ENCODE results near the gene DENND4B.

DENND4B gene

DNA sequence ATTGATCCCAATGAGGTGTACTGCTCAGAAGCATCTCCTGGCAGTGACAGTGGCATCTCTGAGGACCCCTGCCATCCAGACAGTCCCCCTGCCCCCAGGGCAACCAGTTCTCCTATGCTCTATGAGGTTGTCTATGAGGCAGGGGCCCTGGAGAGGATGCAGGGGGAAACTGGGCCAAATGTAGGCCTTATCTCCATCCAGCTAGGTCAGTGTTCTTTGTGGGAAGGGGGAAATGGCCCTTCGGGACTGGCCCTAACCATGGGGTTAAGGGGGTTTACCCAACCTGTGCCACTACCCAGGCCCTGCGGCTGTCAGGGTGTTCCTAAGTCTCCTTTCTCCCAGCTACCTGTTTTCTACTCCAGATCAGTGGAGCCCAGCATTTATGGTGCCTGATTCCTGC, 22.5 kb upstream of the DENND4B start:
- in situ Hi-C loops (cut with HindIII; ENCODE audit: low sequenced_read_pairs) = no loop called here

DNA sequence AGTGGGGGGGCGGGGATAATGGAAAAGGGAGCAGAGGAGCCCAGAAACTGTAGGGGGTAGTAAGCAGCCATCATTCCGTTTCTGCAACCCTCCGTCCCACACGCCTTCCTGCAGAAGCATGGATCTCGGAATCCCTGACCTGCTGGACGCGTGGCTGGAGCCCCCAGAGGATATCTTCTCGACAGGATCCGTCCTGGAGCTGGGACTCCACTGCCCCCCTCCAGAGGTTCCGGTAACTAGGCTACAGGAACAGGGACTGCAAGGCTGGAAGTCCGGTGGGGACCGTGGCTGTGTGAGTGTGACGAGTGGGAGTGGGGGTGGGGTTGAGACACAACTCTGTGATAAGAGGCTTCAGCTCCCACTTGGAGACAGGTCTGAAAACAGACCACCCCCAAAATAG, 21.9 kb upstream of the DENND4B start:
- in situ Hi-C loops (cut with HindIII; ENCODE audit: low sequenced_read_pairs) = no loop called here

DNA sequence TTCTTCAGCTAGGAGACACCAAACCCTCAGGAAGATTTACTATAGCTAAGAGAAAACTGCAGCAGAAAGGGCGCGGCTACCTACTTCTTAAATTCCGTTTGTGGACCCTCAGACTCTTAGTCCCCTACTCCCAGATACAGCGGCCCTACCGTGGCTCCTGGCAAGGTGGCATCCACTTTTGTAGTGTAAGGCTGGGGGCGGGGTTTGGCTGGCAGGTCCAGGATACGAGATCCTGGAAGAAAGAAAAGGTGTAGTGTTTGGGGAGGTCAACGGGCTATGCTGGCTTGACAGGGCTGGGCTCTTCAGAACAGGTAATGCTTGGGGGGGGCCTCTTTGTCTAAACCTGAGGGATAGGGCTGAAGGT, 21.5 kb upstream of the DENND4B start:
- in situ Hi-C loops (cut with HindIII; ENCODE audit: low sequenced_read_pairs) = no loop called here

DNA sequence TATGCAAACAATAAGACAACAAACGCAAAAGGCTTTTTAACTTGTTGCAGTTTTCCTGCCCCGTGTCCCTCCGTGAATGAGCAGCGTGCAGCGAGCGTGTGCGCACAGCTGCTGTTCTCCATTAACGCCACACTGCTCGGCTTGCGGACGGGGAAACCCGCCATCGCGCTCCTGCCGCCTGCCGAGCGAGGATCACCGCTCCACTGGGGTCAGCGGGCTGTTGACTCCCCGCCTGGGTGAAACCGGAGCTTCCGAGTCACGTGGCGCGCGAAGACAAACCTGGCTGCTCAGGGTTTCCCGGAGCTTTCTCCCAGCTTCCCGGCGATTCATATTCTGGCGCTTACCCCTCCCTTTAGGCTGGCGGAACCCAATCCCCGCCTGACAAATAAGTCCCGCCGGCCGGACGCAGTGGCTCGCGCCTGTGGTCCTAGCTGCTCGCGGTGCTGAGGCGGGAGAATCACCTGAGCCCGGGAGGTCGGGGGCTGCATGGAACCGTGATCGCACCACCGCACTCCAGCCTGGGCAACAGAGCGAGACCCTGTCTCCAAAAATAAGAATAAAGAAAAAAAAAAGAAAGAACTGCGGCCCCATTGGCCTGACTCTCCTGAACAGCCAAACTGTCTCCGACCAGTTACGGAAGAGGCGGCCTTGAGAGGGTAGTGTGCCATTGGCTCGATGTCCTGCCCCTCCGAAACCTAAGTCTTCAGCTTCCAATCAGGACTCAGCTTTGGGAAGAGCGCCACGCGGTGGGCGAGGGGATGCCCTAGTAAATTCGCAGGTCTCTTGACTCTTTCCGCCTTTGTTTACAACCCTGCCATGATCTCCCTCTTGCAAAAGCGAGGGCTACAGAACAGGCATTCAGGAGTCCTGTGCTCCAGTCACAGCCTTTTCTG, 20.8 kb upstream of the DENND4B start, which contains the start of gene CREB3L4:
TSS of gene CREB3L4 (plus strand) at position 796 of the 893 bp plus-strand sequence. CDS start 624 bp downstream, outside the sequence.
- in situ Hi-C loops (cut with HindIII; ENCODE audit: low sequenced_read_pairs) = no loop called here

DNA sequence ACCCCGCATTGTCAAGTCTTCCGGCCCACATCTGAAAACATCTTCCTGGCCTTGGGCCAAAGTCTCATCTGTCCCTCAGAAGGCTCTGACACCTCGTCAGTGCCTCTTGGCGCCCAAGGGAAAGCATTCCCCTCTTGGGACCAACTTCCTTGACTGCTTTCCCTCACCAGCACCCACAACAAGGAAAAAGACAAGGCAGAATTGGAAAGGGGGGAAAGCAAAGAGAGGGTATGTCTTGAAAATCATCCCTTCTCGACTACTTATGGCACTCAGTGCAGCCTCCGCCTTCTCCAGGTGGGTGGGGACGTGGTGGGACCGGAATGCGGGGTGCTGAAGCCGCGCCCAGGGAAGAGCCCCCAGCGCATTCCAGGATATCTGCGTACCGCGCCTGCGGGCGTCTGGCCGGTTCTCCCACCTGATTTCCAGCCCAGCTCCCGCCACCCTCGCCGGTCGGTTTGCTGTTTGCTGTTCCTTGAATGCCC, 17.4 kb upstream of the DENND4B start:
- in situ Hi-C loops (cut with HindIII; ENCODE audit: low sequenced_read_pairs) = no loop called here

DNA sequence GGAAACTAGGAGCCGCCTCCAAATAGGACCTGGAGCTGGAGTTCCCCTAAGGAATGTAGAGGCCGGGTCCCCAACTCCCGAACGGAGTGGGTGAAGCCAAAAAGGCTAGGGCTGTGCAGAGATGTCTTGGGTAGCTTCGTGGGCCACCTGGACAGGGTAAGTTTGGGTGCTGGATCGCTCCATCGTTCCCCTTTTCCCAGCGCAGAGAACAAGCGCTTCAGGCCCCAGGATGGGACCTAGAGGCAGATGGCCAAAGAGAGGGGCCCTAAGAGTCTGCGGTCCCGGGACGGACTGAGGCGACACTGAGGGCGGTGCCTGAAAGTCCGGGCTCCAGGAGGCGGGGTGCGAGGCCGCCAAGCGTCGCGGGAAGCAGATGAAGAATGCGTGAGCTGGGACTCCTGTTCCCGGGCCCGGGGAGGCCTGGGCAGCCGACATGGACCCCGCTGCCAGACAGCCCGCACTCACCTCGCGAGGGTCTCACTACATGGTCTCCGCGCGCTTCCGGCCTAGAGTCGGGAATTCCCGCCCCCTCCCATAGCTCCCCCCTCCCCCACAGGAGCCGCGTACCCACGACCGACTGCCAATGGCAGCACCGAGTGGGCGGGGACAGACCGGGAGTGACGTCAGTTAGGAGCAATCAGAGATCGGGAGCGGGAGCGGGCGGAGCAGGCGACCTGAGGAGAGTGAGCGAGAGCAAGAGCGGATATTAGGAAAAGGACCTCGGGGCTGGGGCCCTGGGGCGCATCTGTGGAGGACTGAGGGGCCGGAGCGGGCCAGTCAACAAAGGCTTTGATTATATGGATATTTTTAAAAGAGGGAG, 16.7 kb upstream of the DENND4B start, which contains the start of gene SLC39A1:
TSS of gene SLC39A1 (minus strand) at position 508 of the 820 bp plus-strand sequence. CDS start 822 bp downstream, outside the sequence.
- in situ Hi-C loops (cut with HindIII; ENCODE audit: low sequenced_read_pairs) = no loop called here

DNA sequence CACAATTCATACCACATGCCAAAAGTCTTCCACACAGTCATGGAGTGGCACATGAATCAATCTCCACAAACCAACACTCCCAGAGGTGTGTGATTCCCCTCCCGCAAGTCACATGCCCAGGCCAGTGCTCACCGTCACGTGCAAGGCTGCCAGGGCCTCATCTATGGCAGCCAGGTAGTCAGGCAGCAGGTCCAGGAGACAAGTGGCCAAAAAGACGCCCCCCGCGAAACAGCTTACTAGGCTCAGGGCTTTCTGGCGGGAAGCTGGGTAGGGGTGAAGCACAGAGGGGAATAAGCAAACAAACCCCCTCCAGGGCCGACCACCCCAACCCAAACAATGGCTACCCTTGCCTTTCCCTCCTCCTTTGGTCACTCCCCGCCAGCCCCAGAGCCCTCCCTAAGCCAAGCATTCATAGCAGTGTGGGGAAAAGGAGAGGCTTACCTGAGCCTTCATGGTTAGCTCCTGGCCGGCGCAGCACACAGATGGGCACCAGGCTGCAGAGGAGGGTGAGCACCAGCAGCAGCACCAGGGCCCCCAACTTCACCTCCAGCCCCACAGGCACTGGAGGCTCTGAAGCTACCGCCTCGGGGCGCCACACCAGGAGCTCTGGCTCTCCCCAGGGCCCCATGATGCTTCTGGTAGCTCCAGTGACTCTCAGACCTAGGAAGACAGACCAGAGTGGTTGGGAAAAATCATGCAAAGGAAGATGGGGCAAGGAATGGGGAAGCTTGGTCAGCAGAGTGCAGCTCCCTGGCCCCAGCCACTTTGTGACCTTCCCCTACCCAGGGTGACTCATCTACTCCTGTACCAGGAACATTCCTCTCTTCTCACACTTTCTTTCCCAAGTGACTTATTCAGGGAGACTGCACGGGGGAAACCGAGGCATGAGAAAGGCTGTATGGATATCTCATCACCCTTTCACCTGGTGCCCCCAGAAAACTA, 15.8 kb upstream of the DENND4B start:
- in situ Hi-C loops (cut with HindIII; ENCODE audit: low sequenced_read_pairs) = no loop called here

DNA sequence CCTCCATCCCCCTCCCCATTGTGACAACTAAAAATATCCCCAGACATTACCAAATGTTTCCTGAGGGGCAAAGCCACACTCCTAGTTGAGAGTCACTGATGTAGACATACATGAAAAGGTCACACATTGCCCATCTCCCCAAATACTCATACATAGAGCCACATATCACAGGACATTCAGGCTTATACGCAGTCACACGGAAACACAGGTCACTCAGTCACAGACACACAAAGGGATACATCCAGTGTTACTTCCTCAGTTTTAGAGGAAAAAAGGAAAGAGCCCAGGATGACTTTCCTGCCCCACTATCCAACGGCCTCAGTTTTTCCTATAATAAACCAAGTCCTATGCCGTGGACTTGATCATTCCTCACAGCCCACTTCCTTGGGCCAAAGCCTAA, 14.9 kb upstream of the DENND4B start:
- in situ Hi-C loops (cut with HindIII; ENCODE audit: low sequenced_read_pairs) = no loop called here

DNA sequence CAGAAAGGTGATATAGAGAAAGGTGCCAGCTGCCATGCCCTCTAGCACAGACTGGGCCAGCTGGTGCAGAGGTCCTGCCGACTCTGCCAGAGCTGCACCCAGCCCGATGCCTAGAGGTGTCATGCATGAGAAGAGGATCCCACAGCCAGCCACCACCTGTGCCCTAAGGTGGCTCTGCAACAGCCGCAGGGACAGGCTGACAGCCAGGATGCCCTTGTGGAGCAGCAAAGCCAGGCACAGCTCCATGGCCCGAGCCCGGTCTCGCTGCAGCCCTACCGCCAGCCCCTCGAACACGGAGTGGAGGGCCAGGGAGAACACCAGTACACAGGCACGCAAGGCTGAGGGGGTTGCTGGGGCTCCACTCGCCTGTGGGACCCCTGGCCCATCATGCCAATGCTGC, 13.7 kb upstream of the DENND4B start:
- in situ Hi-C loops (cut with HindIII; ENCODE audit: low sequenced_read_pairs) = no loop called here

DNA sequence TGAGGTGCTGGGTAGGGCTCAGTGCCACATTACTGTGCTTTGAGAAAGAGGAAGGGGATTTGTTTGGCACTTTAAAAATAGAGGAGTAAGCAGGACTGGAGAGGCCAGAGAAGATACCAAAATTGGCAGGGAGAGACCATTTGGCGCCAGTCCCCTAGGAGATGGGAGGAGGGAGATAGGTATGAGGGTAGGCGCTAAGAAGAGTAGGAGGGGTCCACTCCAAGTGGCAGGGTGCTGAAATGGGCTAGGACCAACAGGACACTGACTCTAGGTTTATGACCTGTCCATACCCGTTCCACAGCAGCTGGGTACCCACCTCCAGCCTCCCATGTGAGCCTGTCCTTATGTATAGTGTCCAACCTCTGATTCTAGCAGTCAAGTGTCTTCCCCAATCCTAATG, 12.9 kb upstream of the DENND4B start:
- in situ Hi-C loops (cut with HindIII; ENCODE audit: low sequenced_read_pairs) = no loop called here

DNA sequence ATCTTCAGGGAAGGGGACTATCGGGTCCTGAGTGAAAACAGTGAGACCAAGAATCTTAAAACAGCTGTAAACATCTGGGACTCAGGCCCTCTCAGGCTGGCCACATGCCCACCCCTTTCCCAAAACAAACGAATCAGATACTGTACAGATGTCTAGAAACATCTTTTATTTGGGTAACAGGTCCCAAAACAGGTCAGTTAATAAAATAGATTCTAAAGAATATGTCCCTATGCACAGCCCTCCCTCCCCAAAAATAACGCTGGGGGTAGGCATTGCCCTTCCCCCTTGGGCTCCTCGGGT, 12.4 kb upstream of the DENND4B start:
- in situ Hi-C loops (cut with HindIII; ENCODE audit: low sequenced_read_pairs) = no loop called here

DNA sequence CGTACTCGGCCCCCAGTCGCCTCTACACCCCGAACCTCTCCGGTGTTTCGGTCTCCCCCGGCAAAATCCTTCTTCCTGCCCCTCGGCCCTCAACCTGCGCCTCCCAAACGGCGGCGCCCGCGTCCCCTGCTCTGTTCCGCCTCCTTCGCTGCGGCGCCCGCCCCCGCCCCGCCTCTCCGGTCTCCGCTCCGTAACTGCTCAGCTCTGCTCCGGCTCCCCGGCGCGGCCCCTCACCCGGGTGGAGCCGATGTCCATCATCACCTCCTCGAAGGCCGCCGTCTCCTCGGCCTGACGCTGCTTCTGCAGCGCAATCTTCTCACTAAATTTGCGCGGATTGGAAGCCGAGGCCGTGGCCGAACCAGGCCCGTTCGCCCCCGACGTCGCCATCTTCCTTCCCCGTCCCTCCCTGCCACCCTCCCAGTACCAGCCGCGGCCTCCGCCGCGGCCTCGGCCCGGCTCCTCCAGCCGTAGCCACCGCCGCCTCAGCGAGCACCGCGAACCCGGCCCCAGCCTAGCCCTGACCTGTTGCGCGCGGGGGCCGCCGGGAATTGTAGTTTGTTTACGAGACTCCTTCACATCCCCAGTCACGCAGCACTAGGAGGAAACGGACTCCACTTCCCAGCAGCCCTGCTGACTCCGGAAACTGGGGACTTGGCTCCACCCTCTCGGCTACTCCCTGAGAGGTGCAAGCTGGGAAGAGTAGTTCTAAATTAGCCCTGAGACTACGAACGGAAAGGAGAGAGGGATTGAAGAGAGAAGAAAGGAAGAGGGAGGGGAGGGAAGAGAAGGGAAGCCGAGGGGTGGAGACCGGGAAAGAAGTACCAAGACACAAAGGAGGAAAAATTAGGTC, 11.8 kb upstream of the DENND4B start, which contains the start of gene CRTC2:
TSS of gene CRTC2 (minus strand) at position 502 of the 850 bp plus-strand sequence. CDS start at position 387, 115 bp downstream.
- in situ Hi-C loops (cut with HindIII; ENCODE audit: low sequenced_read_pairs) = no loop called here

DNA sequence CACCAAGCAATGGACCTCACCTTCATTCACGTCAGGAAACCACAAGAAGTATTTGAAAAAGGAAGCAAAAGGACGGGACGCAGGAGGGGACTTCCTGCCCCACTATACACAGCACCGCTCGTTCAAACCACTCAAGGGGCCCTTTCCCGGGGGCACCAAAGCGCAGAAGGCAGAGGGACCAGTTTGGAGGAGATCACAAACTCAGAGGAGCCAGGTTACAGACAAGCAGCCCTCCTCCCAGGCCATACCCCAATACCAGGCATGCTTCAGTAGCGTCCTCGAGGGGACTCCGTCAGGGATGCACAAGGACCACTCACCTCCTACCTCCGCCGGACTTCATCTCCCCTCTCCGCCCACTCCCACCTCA, 11.2 kb upstream of the DENND4B start:
- in situ Hi-C loops (cut with HindIII; ENCODE audit: low sequenced_read_pairs) = no loop called here

DNA sequence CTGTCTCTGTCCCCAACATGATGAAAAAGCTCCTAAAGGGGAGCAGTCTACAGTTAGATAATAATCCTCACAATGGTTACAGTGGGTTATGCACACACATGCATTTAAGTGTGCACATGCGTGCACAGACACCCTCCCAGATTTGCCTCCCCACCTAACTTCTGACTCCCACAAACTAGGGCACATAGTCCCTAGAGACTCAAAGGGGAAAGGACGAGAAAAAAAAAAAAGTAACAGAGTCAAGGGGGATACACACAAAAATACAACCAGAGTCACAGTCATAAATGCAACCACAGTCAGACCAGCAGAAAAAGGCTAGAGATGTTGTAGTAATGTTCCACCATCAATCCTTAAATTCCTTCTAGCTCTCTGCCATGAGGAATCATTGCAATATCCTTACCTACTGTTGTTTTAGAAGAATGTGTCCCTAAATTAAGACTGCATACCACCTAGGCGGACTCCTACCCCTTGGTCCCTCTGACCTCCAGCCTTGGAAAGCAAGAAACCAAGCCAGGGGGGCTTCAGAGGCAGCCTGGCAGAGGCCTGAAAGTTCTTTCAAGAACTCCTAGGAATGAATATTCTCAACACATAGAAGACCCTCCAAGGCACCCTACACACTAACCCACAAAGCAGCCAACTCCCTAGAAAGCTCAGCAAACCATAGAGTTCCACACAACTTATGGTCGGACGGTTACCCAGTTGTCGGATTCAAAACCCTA, 10.6 kb upstream of the DENND4B start:
- in situ Hi-C loops (cut with HindIII; ENCODE audit: low sequenced_read_pairs) = no loop called here

DNA sequence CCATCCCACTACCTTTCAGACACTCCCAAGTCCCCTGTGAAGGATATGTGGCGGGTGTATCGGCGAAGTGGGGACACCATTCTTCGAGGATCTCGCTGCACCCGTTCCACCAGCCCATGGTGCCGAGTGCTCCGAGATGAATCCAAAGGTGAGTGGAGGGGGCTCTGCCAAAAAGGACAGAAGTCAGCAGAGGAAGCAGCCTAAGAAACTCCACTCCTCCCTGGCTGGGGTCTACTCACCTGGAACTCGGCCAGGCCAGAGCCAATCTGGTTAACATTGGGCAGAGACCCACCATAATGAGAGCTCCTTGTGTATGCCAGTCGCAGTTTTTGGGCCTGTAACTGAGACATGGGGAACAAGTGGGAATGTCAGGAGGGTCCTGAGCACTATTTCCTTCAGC, 8.3 kb upstream of the DENND4B start:
- in situ Hi-C loops (cut with HindIII; ENCODE audit: low sequenced_read_pairs) = no loop called here

DNA sequence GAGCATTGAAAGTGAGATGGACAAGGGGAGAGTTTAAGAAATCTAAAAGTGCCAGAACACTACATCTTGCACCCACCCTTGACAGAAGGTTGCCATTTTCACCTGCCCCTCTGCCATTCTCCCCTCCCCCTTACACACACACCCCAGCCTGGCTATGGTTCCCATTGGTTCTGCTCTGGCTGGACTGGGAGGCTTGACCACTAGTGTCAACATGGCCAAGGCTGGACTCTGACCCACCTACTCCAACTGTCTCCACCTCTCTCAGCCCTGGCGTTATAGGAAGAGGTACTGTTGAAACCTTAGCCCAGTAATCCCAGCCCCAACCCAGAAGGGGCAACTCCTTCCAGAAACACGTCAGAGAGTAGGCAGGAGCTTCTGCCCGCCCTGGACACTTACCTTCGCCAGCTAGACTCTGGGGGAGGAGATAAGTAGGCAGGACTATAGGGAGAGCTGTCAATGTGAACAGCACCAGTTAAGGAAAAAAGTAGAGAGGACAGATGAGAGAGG, 7.4 kb upstream of the DENND4B start:
- in situ Hi-C loops (cut with HindIII; ENCODE audit: low sequenced_read_pairs) = no loop called here

DNA sequence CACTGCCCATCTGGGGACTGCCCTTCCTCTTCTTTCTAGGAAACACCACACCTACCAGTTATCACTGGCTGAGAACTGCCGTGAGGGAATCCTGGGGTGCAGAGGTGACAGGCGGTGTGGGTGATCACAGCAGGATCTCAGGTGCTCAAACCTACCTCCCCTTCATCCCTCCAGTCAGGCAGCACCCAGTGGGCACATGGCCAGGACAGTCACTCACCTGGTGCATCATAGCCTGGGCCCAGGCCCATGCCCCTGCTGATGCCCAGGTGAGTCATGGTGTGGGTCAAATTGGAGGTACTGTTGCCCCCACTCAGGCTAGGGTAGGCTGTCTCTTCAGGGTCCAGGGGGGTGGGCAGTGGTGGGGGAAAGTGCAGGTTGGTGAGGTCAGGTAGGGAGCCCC, 5.3 kb upstream of the DENND4B start:
- in situ Hi-C loops (cut with HindIII; ENCODE audit: low sequenced_read_pairs) = no loop called here

DNA sequence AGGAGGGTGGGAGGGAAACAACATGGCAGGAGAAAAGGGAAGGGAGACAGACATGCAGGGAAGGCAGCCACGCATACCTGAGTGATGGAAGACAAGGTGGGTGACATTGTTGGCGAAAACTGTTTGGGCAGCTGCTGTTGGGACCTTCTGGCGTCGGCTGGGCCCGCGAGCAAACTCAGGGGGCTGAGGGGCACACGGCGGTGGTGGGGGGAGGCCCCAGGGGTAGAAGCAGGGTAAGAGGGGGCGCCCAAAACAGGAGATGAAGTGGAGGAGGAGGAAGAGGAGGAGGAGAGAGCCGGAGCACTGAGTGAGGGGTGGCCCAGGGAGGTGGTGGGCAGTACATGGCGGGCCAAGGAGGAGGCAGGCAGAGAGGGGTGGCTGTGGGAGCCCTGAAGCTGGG, 4.7 kb upstream of the DENND4B start:
- in situ Hi-C loops (cut with HindIII; ENCODE audit: low sequenced_read_pairs) = no loop called here

Measured in DLD1 (cell line).